Prostate gland (tissue), 2 donors: Measurements from ENCODE around the gene DAPK3. TPM values are rescaled to one million over a fixed set of nuclear protein-coding genes. Genes with fewer than 3 reads are reported as not detected.
"Not testable (repeated sequence)": the region's sequence is repeated elsewhere in the genome, so short reads cannot be mapped to it uniquely, and the experiment has no call there.

Experiments
- DNase-seq: peaks from one replicate; pipeline ENCODE4 v3.0.0-alpha.2; 2019; ENCODE audit warnings: low spot score
- H3K27ac ChIP-seq, 2 donors: fragments of 200-600 bp; sonication (generic); 2 replicates each; pipeline ENCODE4 v1.5.1; 2017 to 2019
- H3K27me3 ChIP-seq: fragments of 200-600 bp; sonication (generic); replicated peaks from 2 replicates; pipeline ENCODE4 v1.5.1; 2019; ENCODE audit not compliant: insufficient read depth
- H3K36me3 ChIP-seq, 2 donors: fragments of 200-600 bp; sonication (generic); 1 replicate in 1 of 2; 2 replicates in 1 of 2; pipeline versions ENCODE4 v1.5.1 to v1.8.1; 2017 to 2019
- H3K4me1 ChIP-seq: fragments of 200-600 bp; sonication (generic); replicated peaks from 2 replicates; pipeline ENCODE4 v1.5.1; 2019
- H3K4me3 ChIP-seq, 2 donors: fragments of 200-600 bp; sonication (generic); 2 replicates each; pipeline ENCODE4 v1.5.1; 2017 to 2019
- H3K9me3 ChIP-seq: fragments of 200-600 bp; sonication (generic); 2 replicates; pipeline ENCODE4 v1.5.1; 2017
- CTCF ChIP-seq, 4 experiments: fragments of 200-600 bp in 2 of 4; fragments of 450-650 bp in 2 of 4; sonication (generic) in 2 of 4; IDR thresholded peaks; 1 replicate in 3 of 4; 2 replicates in 1 of 4; pipeline ENCODE4 v1.5.1; 2016 to 2019; ENCODE audit warnings: antibody characterized with exemption in 4 of 4, mild to moderate bottlenecking in 2 of 4, moderate library complexity in 2 of 4
- POLR2A ChIP-seq: fragments of 450-650 bp; IDR thresholded peaks from one replicate; pipeline ENCODE4 v1.6.1; 2016; ENCODE audit warnings: antibody characterized with exemption, mild to moderate bottlenecking
- POLR2AphosphoS5 ChIP-seq: sonication (generic); formaldehyde crosslinking; IDR thresholded peaks from one replicate; pipeline ENCODE4 v1.6.1; 2017; ENCODE audit warnings: antibody characterized with exemption
- WGBS: methylation state at CpG from one replicate; pipeline ENCODE4 v1.1.5; 2018; 5-methylcytosine and 5-hydroxymethylcytosine counted together
- intact Hi-C: fragments of 100-400 bp; cut with DNase I; formaldehyde crosslinking; loops from one replicate; pipeline ENCODE4 v1.14.2; 2022
- total RNA-seq, 2 donors: library from RNA; depleted of rRNA; stranded (reverse); fragments of >200 nt; gene quantifications; one replicate each; pipeline ENCODE4 v1.1.0, GENCODE V29; 2016

The DAPK3 gene
- total RNA-seq, 2 donors from 2014 or later, result 87.1 to 107 TPM

- 68% methylated on average over 20 of the region's 20 CpGs for WGBS
- Histone ChIP-seq H3K4me3 (no peak overlapping the region), H3K36me3 (peaks cover 3 to 9% of the 10 kb centered on the region in 2 donors), H3K4me1 (peaks cover 34% of the 10 kb centered on the region), H3K27me3 (no peaks in the 10 kb centered on the region), H3K27ac (peak overlapping the region in 1 of 2 donors; percentile 72), H3K9me3 (no peaks in the 10 kb centered on the region)
- no peak for DNase-seq
- intact Hi-C loops, result no loop called here
- TF ChIP-seq POLR2AphosphoS5, result no peak
- no peak for TF ChIP-seq POLR2A
- no peak for TF ChIP-seq CTCF (IDR thresholded peaks at IDR 0.05)
Observed at GRCh38 chr19:4013886-4014540, 43.1 kb upstream of the DAPK3 start.

GRCh38 chr19:4012975-4013634, 42.2 kb upstream of the DAPK3 start:
- H3K36me3 ChIP-seq, result peaks cover 3 to 9% of the 10 kb centered on the region in 2 donors
- no peak overlapping the region for H3K4me3 ChIP-seq
- no peak for DNase-seq
- peaks cover 38% of the 10 kb centered on the region for H3K4me1 ChIP-seq
- intact Hi-C loops, result no loop called here
- WGBS, result 92% methylated on average over 33 of the region's 33 CpGs
- peak overlapping the region in 1 of 2 donors; percentile 78 for H3K27ac ChIP-seq
- no peaks in the 10 kb centered on the region for H3K27me3 ChIP-seq
- H3K9me3 ChIP-seq, result no peaks in the 10 kb centered on the region
- TF ChIP-seq POLR2A (no peak), POLR2AphosphoS5 (no peak), CTCF (IDR thresholded peaks at IDR 0.05) (no peak)

- peak overlapping the region; percentile 67 to 78 for H3K27ac ChIP-seq
- intact Hi-C loops, result no loop called here
- peak; percentile 78 for DNase-seq
Observed at GRCh38 chr19:4012092-4012974, 41.4 kb upstream of the DAPK3 start.

DNA sequence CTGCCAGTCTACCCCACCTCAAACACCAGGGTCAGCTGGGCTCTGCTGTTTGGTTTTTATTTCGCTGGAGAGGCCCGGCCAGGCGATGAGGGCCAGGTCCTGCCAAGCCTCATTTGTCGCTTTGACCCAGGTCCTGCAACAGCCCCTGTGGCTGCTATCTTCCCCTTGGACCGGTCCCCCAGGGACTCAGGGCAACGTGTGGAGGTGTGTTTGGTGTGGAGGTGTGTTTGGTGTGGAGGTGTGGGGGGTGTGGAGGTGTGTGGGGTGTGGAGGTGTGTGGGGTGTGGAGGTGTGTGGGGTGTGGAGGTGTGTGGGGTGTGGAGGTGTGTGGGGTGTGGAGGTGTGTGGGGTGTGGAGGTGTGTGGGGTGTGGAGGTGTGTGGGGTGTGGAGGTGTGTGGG, 40.5 kb upstream of the DAPK3 start:
- H3K4me3 ChIP-seq, H3K9me3 ChIP-seq, intact Hi-C loops, H3K27me3 ChIP-seq, H3K27ac ChIP-seq, DNase-seq, H3K36me3 ChIP-seq: not testable (repeated sequence)
- 54% methylated on average over 6 of the region's 6 CpGs for WGBS
- H3K4me1 ChIP-seq, result peaks cover 38% of the 10 kb centered on the region

More at GRCh38 chr19:4012092-4012974, 41.4 kb upstream of the DAPK3 start:
- 73% methylated on average over 27 of the region's 27 CpGs for WGBS
- H3K36me3 ChIP-seq, result peaks cover 3 to 9% of the 10 kb centered on the region in 2 donors
- H3K27me3 ChIP-seq, result no peaks in the 10 kb centered on the region
- peaks cover 38% of the 10 kb centered on the region for H3K4me1 ChIP-seq
- no peak overlapping the region for H3K4me3 ChIP-seq
- no peaks in the 10 kb centered on the region for H3K9me3 ChIP-seq
- TF ChIP-seq CTCF (IDR thresholded peaks at IDR 0.05), result no peak
- no peak for TF ChIP-seq POLR2A
- TF ChIP-seq POLR2AphosphoS5, result peak; percentile 87

DNA sequence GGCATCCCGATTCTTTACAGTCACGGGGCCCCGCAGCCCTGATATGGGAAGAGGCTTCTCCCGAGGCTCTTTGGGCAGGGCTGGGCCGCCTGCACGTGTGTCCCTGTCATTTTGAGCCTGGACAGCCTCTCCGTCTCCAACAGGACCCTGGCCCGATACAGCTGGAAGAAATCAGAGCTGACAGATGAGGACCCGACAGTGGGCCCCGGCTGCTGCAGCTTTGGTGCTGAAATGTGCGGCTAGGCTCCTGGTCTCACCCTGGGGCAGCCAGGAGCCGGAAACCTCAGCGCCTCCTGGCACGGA, 39.9 kb upstream of the DAPK3 start:
- TF ChIP-seq CTCF (IDR thresholded peaks at IDR 0.05), result no peak
- TF ChIP-seq POLR2A, result no peak
- no peak for TF ChIP-seq POLR2AphosphoS5
- WGBS, result 50% methylated on average over 14 of the region's 14 CpGs
- Histone ChIP-seq H3K27ac (no peak overlapping the region), H3K27me3 (no peaks in the 10 kb centered on the region), H3K4me3 (no peak overlapping the region), H3K36me3 (peaks cover 3 to 9% of the 10 kb centered on the region in 2 donors), H3K4me1 (peaks cover 36% of the 10 kb centered on the region), H3K9me3 (no peaks in the 10 kb centered on the region)
- intact Hi-C loops, result no loop called here
- no peak for DNase-seq
